K562 (cell line): Measurements from ENCODE around the gene NDUFAF3. TPM values are rescaled to one million over a fixed set of nuclear protein-coding genes. Genes with fewer than 3 reads are reported as not detected.

Source experiments
- AFF1 ChIP-seq, 2 experiments: fragments of 450-650 bp; IDR thresholded peaks; 2 replicates each; pipeline ENCODE4 v1.6.1; 2018; ENCODE audit warnings: mild to moderate bottlenecking in 2 of 2, low read depth in 1 of 2; ENCODE audit not compliant: partially characterized antibody in 2 of 2
- ARHGAP35 ChIP-seq: fragments of 450-650 bp; IDR thresholded peaks from 2 replicates; pipeline ENCODE4 v1.6.1; 2018; ENCODE audit not compliant: partially characterized antibody
- ASH1L ChIP-seq: fragments of 450-650 bp; IDR thresholded peaks from 2 replicates; pipeline ENCODE4 v1.6.1; 2018; ENCODE audit warnings: borderline replicate concordance, mild to moderate bottlenecking, low read depth; ENCODE audit not compliant: partially characterized antibody
- BRD4 ChIP-seq: fragments of 200-600 bp; sonication (generic); IDR thresholded peaks from 2 replicates; pipeline ENCODE4 v1.6.1; 2017; ENCODE audit warnings: inconsistent platforms
- C11orf30 ChIP-seq: fragments of 450-650 bp; IDR thresholded peaks from 2 replicates; pipeline ENCODE4 v1.6.1; 2016; ENCODE audit warnings: low read depth, mild to moderate bottlenecking
- CHD2 ChIP-seq: IDR thresholded peaks from 2 replicates; pipeline ENCODE4 v1.6.1; 2011; ENCODE audit warnings: low read depth, low read length
- CREB1 ChIP-seq, 2 experiments: sonication (generic) in 1 of 2; formaldehyde crosslinking in 1 of 2; IDR thresholded peaks; 2 replicates each; pipeline versions ENCODE4 v1.6.1 to v1.8.0; 2012 to 2022; ENCODE audit warnings: inconsistent platforms in 1 of 2, mild to moderate bottlenecking in 1 of 2, missing genetic modification reagents in 1 of 2, moderate library complexity in 1 of 2
- FIP1L1 ChIP-seq: fragments of 200-400 bp; formaldehyde crosslinking; IDR thresholded peaks from 2 replicates; pipeline ENCODE4 v1.6.1; 2018; ENCODE audit warnings: mild to moderate bottlenecking, low read depth, low read length; ENCODE audit not compliant: poor library complexity, severe bottlenecking
- FOXK1 ChIP-seq: sonication (generic); formaldehyde crosslinking; IDR thresholded peaks from 2 replicates; pipeline ENCODE4 v1.8.0; 2022; ENCODE audit warnings: missing genetic modification reagents, mild to moderate bottlenecking, borderline replicate concordance
- KAT7 ChIP-seq: sonication (generic); formaldehyde crosslinking; IDR thresholded peaks from 2 replicates; pipeline ENCODE4 v1.8.0; 2022; ENCODE audit warnings: missing genetic modification reagents, mild to moderate bottlenecking, borderline replicate concordance
- RHOXF2B ChIP-seq: fragments of 250-450 bp; sonication (Bioruptor Pico); conservative IDR thresholded peaks from 2 replicates; pipeline ENCODE4 v1.5.1; 2021
- U2AF1 ChIP-seq: fragments of 200-400 bp; formaldehyde crosslinking; optimal IDR thresholded peaks from 2 replicates; pipeline ENCODE3; 2017; ENCODE audit warnings: mild to moderate bottlenecking, low read depth, low read length, moderate library complexity
- ZBTB34 ChIP-seq: fragments of 250-450 bp; sonication (Bioruptor Pico); IDR thresholded peaks from 2 replicates; pipeline ENCODE4 v1.8.0; 2021; ENCODE audit warnings: mild to moderate bottlenecking, moderate library complexity
- polyA plus RNA-seq, 8 experiments: library from polyadenylated mRNA; depleted of rRNA in 4 of 8; stranded (reverse) in 5 of 8; unstranded in 3 of 8; fragments of >200 nt; fragmentation: Nextera tagmentation in 2 of 8; fragmentation: Illumina TruSeq in 1 of 8; extraction: Ambion mirVana in 2 of 8; extraction: Trizol in 1 of 8; gene quantifications; 2 replicates each; pipeline versions ENCODE4 v1.2.1 to v1.2.3, GENCODE V29; 2011 to 2014; ENCODE audit warnings: inconsistent platforms in 1 of 8, missing spikeins in 1 of 8
- total RNA-seq, 7 experiments: library from RNA; depleted of rRNA in 6 of 7; stranded (reverse); fragments of >200 nt in 6 of 7; fragmentation: Illumina TruSeq in 2 of 7; extraction: Trizol in 2 of 7; gene quantifications; 2 replicates each; pipeline versions ENCODE4 v1.2.1 to v1.2.3, GENCODE V29; 2011 to 2021; ENCODE audit warnings: low replicate concordance in 1 of 7
- TF ChIP-seq, protein P1 (sequence below): sonication (generic); formaldehyde crosslinking; IDR thresholded peaks from 2 replicates; pipeline ENCODE4 v1.8.0; 2022; ENCODE audit warnings: mild to moderate bottlenecking, missing genetic modification reagents
- TF ChIP-seq, protein P2 (sequence below): fragments of 450-650 bp; formaldehyde crosslinking; IDR thresholded peaks from 2 replicates; pipeline ENCODE4 v1.4.0; 2020; ENCODE audit warnings: mild to moderate bottlenecking, mixed read lengths

The NDUFAF3 gene
- total and polyA plus RNA-seq, 9 of the 15 experiments (the other 6 are each of a cell fraction or from before 2014, with no cell fraction given), result 17.0 to 127 (median 36.3) TPM

- TF ChIP-seq, protein P1, sequence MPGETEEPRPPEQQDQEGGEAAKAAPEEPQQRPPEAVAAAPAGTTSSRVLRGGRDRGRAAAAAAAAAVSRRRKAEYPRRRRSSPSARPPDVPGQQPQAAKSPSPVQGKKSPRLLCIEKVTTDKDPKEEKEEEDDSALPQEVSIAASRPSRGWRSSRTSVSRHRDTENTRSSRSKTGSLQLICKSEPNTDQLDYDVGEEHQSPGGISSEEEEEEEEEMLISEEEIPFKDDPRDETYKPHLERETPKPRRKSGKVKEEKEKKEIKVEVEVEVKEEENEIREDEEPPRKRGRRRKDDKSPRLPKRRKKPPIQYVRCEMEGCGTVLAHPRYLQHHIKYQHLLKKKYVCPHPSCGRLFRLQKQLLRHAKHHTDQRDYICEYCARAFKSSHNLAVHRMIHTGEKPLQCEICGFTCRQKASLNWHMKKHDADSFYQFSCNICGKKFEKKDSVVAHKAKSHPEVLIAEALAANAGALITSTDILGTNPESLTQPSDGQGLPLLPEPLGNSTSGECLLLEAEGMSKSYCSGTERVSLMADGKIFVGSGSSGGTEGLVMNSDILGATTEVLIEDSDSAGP (CRISPR knock-in tag), result 0 out of 2 replicates have a peak, but pooled peaks have one; percentile 7
- peak; percentile 63 for TF ChIP-seq C11orf30
- TF ChIP-seq U2AF1, result no peak
- 0 out of 2 replicates have a peak, but pooled peaks have one; percentile 83 for TF ChIP-seq KAT7 (CRISPR knock-in tag)
- TF ChIP-seq RHOXF2B (CRISPR knock-in tag), result 0 out of 2 replicates have a peak, but pooled peaks have one; percentile 31
- peak; percentile 98 for TF ChIP-seq CHD2
- peak; percentile 91 for TF ChIP-seq ARHGAP35
- TF ChIP-seq ASH1L, result peak; percentile 82
- peak; percentile 26 for TF ChIP-seq FIP1L1
- no peak for TF ChIP-seq ZBTB34 (CRISPR knock-in tag)
- TF ChIP-seq, protein P2, sequence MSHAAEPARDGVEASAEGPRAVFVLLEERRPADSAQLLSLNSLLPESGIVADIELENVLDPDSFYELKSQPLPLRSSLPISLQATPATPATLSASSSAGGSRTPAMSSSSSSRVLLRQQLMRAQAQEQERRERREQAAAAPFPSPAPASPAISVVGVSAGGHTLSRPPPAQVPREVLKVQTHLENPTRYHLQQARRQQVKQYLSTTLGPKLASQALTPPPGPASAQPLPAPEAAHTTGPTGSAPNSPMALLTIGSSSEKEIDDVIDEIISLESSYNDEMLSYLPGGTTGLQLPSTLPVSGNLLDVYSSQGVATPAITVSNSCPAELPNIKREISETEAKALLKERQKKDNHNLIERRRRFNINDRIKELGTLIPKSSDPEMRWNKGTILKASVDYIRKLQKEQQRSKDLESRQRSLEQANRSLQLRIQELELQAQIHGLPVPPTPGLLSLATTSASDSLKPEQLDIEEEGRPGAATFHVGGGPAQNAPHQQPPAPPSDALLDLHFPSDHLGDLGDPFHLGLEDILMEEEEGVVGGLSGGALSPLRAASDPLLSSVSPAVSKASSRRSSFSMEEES, result peak; percentile 91
- peak; percentile 44; the same call in 1 of the 2 replicates for TF ChIP-seq CREB1 (IDR thresholded peaks at IDR 0.05)
- no peak; the same call in 1 of the 2 replicates for TF ChIP-seq CREB1 (CRISPR knock-in tag; IDR thresholded peaks at IDR 0.05)
- TF ChIP-seq BRD4, result peak; percentile 69
- peak in 1 of 2 experiments; percentile 81 for TF ChIP-seq AFF1 (IDR thresholded peaks at IDR 0.05; ENCODE audit: low read depth in 1 of 2, partially characterized antibody in 2 of 2)
- TF ChIP-seq FOXK1 (CRISPR knock-in tag), result no peak
Observed at GRCh38 chr3:49007068-49007770, 14.7 kb upstream of the NDUFAF3 start, which contains the start of gene WDR6 (continued).
